H9 (cell line): ENCODE data around the gene SDK1. TPM values are rescaled to one million over a fixed set of nuclear protein-coding genes. Genes with fewer than 3 reads are reported as not detected.
A peak's percentile ranks its signal among the peaks of the same experiment; 100 is the strongest.

Experiments used
- DNase-seq: peaks from one replicate; pipeline ENCODE4 v3.0.0-alpha.2; 2017
- H2AFZ ChIP-seq: one replicate; pipeline ENCODE4 v1.6.1; 2013; ENCODE audit warnings: mild to moderate bottlenecking, low read length, control low read depth, moderate library complexity
- H2AK5ac ChIP-seq: 2 replicates; pipeline ENCODE4 v1.6.1; 2013; ENCODE audit warnings: low read length, control low read depth, mixed read lengths; ENCODE audit not compliant: insufficient read length
- H2BK120ac ChIP-seq: one replicate; pipeline ENCODE4 v1.6.1; 2013; ENCODE audit warnings: low read depth, mild to moderate bottlenecking, low read length, control low read depth, inconsistent platforms; ENCODE audit not compliant: poor library complexity, severe bottlenecking
- H2BK12ac ChIP-seq: 2 replicates; pipeline ENCODE4 v1.6.1; 2013; ENCODE audit warnings: low read length, control low read depth, mixed read lengths, low read depth; ENCODE audit not compliant: insufficient read length
- H2BK15ac ChIP-seq: 2 replicates; pipeline ENCODE4 v1.6.1; 2013; ENCODE audit warnings: low read depth, low read length, control low read depth
- H2BK20ac ChIP-seq: one replicate; pipeline ENCODE4 v1.6.1; 2013; ENCODE audit warnings: low read depth, mild to moderate bottlenecking, low read length, control low read depth, inconsistent platforms; ENCODE audit not compliant: poor library complexity, severe bottlenecking
- H2BK5ac ChIP-seq: 2 replicates; pipeline ENCODE4 v1.6.1; 2013; ENCODE audit warnings: low read length, control low read depth, mixed read lengths; ENCODE audit not compliant: insufficient read length
- H3K14ac ChIP-seq: 2 replicates; pipeline ENCODE4 v1.6.1; 2013; ENCODE audit warnings: low read length, control low read depth; ENCODE audit not compliant: insufficient read depth
- H3K18ac ChIP-seq: 2 replicates; pipeline ENCODE4 v1.6.1; 2013; ENCODE audit warnings: low read depth, mild to moderate bottlenecking, mixed read lengths, low read length, control low read depth; ENCODE audit not compliant: insufficient read length
- H3K23ac ChIP-seq: 2 replicates; pipeline ENCODE4 v1.6.1; 2013; ENCODE audit warnings: low read length, control low read depth, mixed read lengths, low read depth; ENCODE audit not compliant: insufficient read length
- H3K23me2 ChIP-seq: 2 replicates; pipeline ENCODE4 v1.6.1; 2013; ENCODE audit warnings: low read depth, mild to moderate bottlenecking, mixed read lengths, low read length, control low read depth; ENCODE audit not compliant: insufficient read length, poor library complexity, severe bottlenecking
- H3K27ac ChIP-seq: 2 replicates; pipeline ENCODE4 v1.5.1; 2013; ENCODE audit warnings: low read length, control low read depth, mixed read lengths, low read depth; ENCODE audit not compliant: insufficient read length
- H3K27me3 ChIP-seq: 2 replicates; pipeline ENCODE4 v1.6.1; 2013; ENCODE audit warnings: low read length, control low read depth, inconsistent platforms; ENCODE audit not compliant: insufficient read depth
- H3K4ac ChIP-seq: 2 replicates; pipeline ENCODE4 v1.6.1; 2013; ENCODE audit warnings: low read depth, mild to moderate bottlenecking, control low read depth, inconsistent platforms, low read length, moderate library complexity
- H3K4me1 ChIP-seq: 2 replicates; pipeline ENCODE4 v1.6.1; 2013; ENCODE audit warnings: low read length, control low read depth, inconsistent platforms; ENCODE audit not compliant: insufficient read depth
- H3K4me2 ChIP-seq: 2 replicates; pipeline ENCODE4 v1.6.1; 2013; ENCODE audit warnings: low read length, control low read depth, mixed read lengths; ENCODE audit not compliant: insufficient read length, insufficient read depth
- H3K56ac ChIP-seq: 2 replicates; pipeline ENCODE4 v1.6.1; 2013; ENCODE audit warnings: low read depth, mild to moderate bottlenecking, mixed read lengths, low read length, control low read depth; ENCODE audit not compliant: insufficient read length
- H3K79me1 ChIP-seq: 2 replicates; pipeline ENCODE4 v1.6.1; 2013; ENCODE audit warnings: low read depth, mild to moderate bottlenecking, moderate library complexity, low read length, control low read depth, inconsistent platforms; ENCODE audit not compliant: insufficient read depth, poor library complexity, severe bottlenecking
- H3K79me2 ChIP-seq: 2 replicates; pipeline ENCODE4 v1.6.1; 2013; ENCODE audit warnings: low read length, control low read depth, inconsistent platforms; ENCODE audit not compliant: insufficient read depth
- H3K9ac ChIP-seq: 2 replicates; pipeline ENCODE4 v1.6.1; 2013; ENCODE audit warnings: low read length, control low read depth, mixed read lengths; ENCODE audit not compliant: insufficient read length; ENCODE audit errors: extremely low read depth
- H3K9me3 ChIP-seq: one replicate; pipeline ENCODE4 v1.6.1; 2013; ENCODE audit warnings: low read depth, low read length, inconsistent platforms; ENCODE audit not compliant: control insufficient read depth
- H3T11ph ChIP-seq: one replicate; pipeline ENCODE4 v1.6.1; 2013; ENCODE audit warnings: mild to moderate bottlenecking, low read length, control low read depth, inconsistent platforms
- H4K20me1 ChIP-seq: one replicate; pipeline ENCODE4 v1.6.1; 2013; ENCODE audit not compliant: control insufficient read depth, insufficient read length, insufficient read depth
- H4K5ac ChIP-seq: 2 replicates; pipeline ENCODE4 v1.6.1; 2013; ENCODE audit warnings: low read depth, mild to moderate bottlenecking, mixed read lengths, low read length, control low read depth; ENCODE audit not compliant: insufficient read length
- H4K8ac ChIP-seq: replicated peaks from 2 replicates; pipeline ENCODE4 v1.6.1; 2013; ENCODE audit warnings: low read length, control low read depth, mixed read lengths, low read depth; ENCODE audit not compliant: insufficient read length
- H4K91ac ChIP-seq: 2 replicates; pipeline ENCODE4 v1.6.1; 2013; ENCODE audit warnings: low read depth, mild to moderate bottlenecking, moderate library complexity, mixed read lengths, low read length, control low read depth; ENCODE audit not compliant: insufficient read length
- H3K27ac Mint-ChIP-seq, 3 experiments: 2 replicates in 2 of 3; 3 replicates in 1 of 3; pipeline ENCODE4 v1.8.0; 2020 to 2021; ENCODE audit warnings: mixed read lengths in 3 of 3, mild to moderate bottlenecking in 1 of 3, moderate library complexity in 1 of 3
- H3K27me3 Mint-ChIP-seq: 2 replicates; pipeline ENCODE4 v1.8.0; 2021; ENCODE audit warnings: low read depth, mild to moderate bottlenecking, moderate library complexity, mixed read lengths
- H3K36me3 Mint-ChIP-seq, 3 experiments: 2 replicates in 2 of 3; 3 replicates in 1 of 3; pipeline ENCODE4 v1.8.0; 2020 to 2021; ENCODE audit warnings: low read depth in 3 of 3, mixed read lengths in 3 of 3; ENCODE audit not compliant: insufficient read depth in 1 of 3
- H3K4me1 Mint-ChIP-seq, 2 experiments: 2 replicates each; pipeline ENCODE4 v1.8.0; 2020; ENCODE audit warnings: mixed read lengths in 2 of 2
- H3K4me3 Mint-ChIP-seq, 2 experiments: 2 replicates in 1 of 2; 3 replicates in 1 of 2; pipeline ENCODE4 v1.8.0; 2020 to 2021; ENCODE audit warnings: mild to moderate bottlenecking in 2 of 2, mixed read lengths in 2 of 2, moderate library complexity in 1 of 2
- H3K9me3 Mint-ChIP-seq, 2 experiments: 2 replicates in 1 of 2; 3 replicates in 1 of 2; pipeline ENCODE4 v1.8.0; 2020; ENCODE audit warnings: mild to moderate bottlenecking in 2 of 2, mixed read lengths in 2 of 2, moderate library complexity in 1 of 2
- CTCF ChIP-seq: fragments of 200-600 bp; sonication (generic); conservative IDR thresholded peaks from 3 replicates; pipeline ENCODE4 v1.8.0; 2021; ENCODE audit warnings: antibody characterized with exemption, mild to moderate bottlenecking
- WGBS: extraction: QIAGEN DNeasy Blood & Tissue Kit; methylation state at CpG from one replicate; pipeline ENCODE4 v1.1.7; 2013; ENCODE audit warnings: missing lambda C conversion rate, low lambda C conversion rate, mixed read lengths; ENCODE audit not compliant: insufficient read length; ENCODE audit errors: extremely low coverage; 5-methylcytosine and 5-hydroxymethylcytosine counted together
- total RNA-seq: library from RNA; stranded (reverse); gene quantifications from 2 replicates; pipeline ENCODE4 v1.2.1, GENCODE V29; 2021

Gene SDK1
- total RNA-seq, 1 experiment from 2014 or later = 8.7 TPM

- Histone ChIP-seq H3K27ac (no peak overlapping the region), H3K18ac (no peak overlapping the region), H4K91ac (no peak overlapping the region), H3K27me3 (no peaks in the 10 kb centered on the region), H3K4ac (no peak overlapping the region), H3K14ac (no peak overlapping the region; the same call in 1 of the 2 replicates), H3K23ac (no peak overlapping the region), H2BK15ac (no peak overlapping the region), H2BK20ac (no peak overlapping the region), H2BK5ac (no peak overlapping the region), H4K8ac (no peak overlapping the region), H4K20me1 (no peaks in the 10 kb centered on the region), H3T11ph (no peak overlapping the region), H2AK5ac (no peak overlapping the region), H3K9me3 (no peaks in the 10 kb centered on the region), H3K4me1 (no peaks in the 10 kb centered on the region), H3K23me2 (no peaks in the 10 kb centered on the region), H4K5ac (no peak overlapping the region), H2AFZ (no peak overlapping the region), H3K4me2 (no peak overlapping the region), H3K79me2 (no peaks in the 10 kb centered on the region), H2BK12ac (no peak overlapping the region), H2BK120ac (no peak overlapping the region), H3K56ac (no peak overlapping the region), H3K79me1 (no peaks in the 10 kb centered on the region), H3K9ac (no peak overlapping the region)
- H3K27me3 Mint-ChIP-seq = no peaks in the 10 kb centered on the region; the same call in 1 of the 2 replicates
- H3K4me3 Mint-ChIP-seq = no peak overlapping the region
- H3K27ac Mint-ChIP-seq = peak overlapping the region in 1 of 3 experiments; percentile 49; a peak in 1 of 7 replicates
- peaks cover 1 to 4% of the 10 kb centered on the region in 2 experiments; a peak in 2 of 4 replicates for H3K4me1 Mint-ChIP-seq
- TF ChIP-seq CTCF = no peak
- H3K9me3 Mint-ChIP-seq = peaks cover 10 to 18% of the 10 kb centered on the region in 2 experiments; a peak in 4 of 5 replicates
- no CpG with 5 or more reads among the region's 8 CpGs for WGBS
- DNase-seq = no peak
- H3K36me3 Mint-ChIP-seq = peaks cover 5 to 17% (median 8%) of the 10 kb centered on the region in 3 experiments; a peak in 5 of 7 replicates
These were observed 873.0 kb downstream of the SDK1 start for GRCh38 chr7:4174016-4174415.
